22Rv1 (cell line): ENCODE results near the gene CABP1.

Experiments
- CTCF ChIP-seq: fragments of 450-650 bp; IDR thresholded peaks from 2 replicates; pipeline ENCODE4 v1.5.1; 2017; ENCODE audit warnings: mild to moderate bottlenecking
- ZFX ChIP-seq: fragments of 450-650 bp; IDR thresholded peaks from 2 replicates; pipeline ENCODE4 v1.6.1; 2017; ENCODE audit warnings: antibody characterized with exemption, borderline replicate concordance

GRCh38 chr12:120642121-120642520, 1.7 kb downstream of the CABP1 start:
- TF ChIP-seq CTCF (no peak), ZFX (no peak)
